IMR-90 (cell line): ENCODE results near the gene DRAP1. TPM values are rescaled to one million over a fixed set of nuclear protein-coding genes. Genes with fewer than 3 reads are reported as not detected.
A peak's percentile ranks its signal among the peaks of the same experiment; 100 is the strongest.

Experiments used
- ATAC-seq: fragments of 200-7000 bp; cut with Tn5 transposase; 2 replicates; pipeline ENCODE4 v1.9.1; 2020; ENCODE audit warnings: low read depth, mild to moderate bottlenecking, moderate library complexity
- BruUV-seq: library from RNA; stranded (reverse); fragments of 400-500 nt; replicated peaks from 2 replicates; lab custom pipeline; 2021; lab: Mats Ljungman, UMichigan
- CTCF ChIA-PET: fragments of 300-600 bp; formaldehyde crosslinking; extraction: SDS; loops from one replicate; lab custom pipeline; 2021; ENCODE audit warnings: antibody characterized with exemption; lab: Yijun Ruan, JAX
- POLR2A ChIA-PET: fragments of 300-600 bp; sonication (Branson Sonifier 250); formaldehyde crosslinking; loops from one replicate; lab custom pipeline; 2022; ENCODE audit warnings: antibody characterized with exemption; ENCODE audit not compliant: unreplicated experiment; lab: Charles Lee
- DNase-seq: peaks from one replicate; pipeline ENCODE4 v3.0.0; 2013
- H2AFZ ChIP-seq: replicated peaks from 2 replicates; pipeline ENCODE3; 2013; ENCODE audit warnings: low read length, mild to moderate bottlenecking; ENCODE audit not compliant: poor library complexity
- H2AK5ac ChIP-seq: 2 replicates; pipeline ENCODE4 v1.6.1; 2013; ENCODE audit warnings: low read depth, low read length, inconsistent platforms
- H2AK9ac ChIP-seq: replicated peaks from 2 replicates; pipeline ENCODE3; 2013; ENCODE audit warnings: mild to moderate bottlenecking, low read depth, low read length, moderate library complexity; ENCODE audit not compliant: poor library complexity
- H2BK120ac ChIP-seq: 2 replicates; pipeline ENCODE4 v1.6.1; 2013; ENCODE audit warnings: low read depth, low read length, inconsistent platforms
- H2BK15ac ChIP-seq: 3 replicates; pipeline ENCODE4 v1.6.1; 2013; ENCODE audit warnings: low read depth, low read length, inconsistent platforms
- H2BK20ac ChIP-seq: 2 replicates; pipeline ENCODE4 v1.6.1; 2013; ENCODE audit warnings: low read depth, mild to moderate bottlenecking, inconsistent platforms, low read length, moderate library complexity
- H2BK5ac ChIP-seq: 2 replicates; pipeline ENCODE4 v1.6.1; 2013; ENCODE audit warnings: mild to moderate bottlenecking, low read depth, low read length, inconsistent platforms; ENCODE audit not compliant: poor library complexity, severe bottlenecking
- H3K14ac ChIP-seq: replicated peaks from 2 replicates; pipeline ENCODE4 v1.6.1; 2013; ENCODE audit warnings: low read depth, low read length, inconsistent platforms
- H3K18ac ChIP-seq: 2 replicates; pipeline ENCODE4 v1.6.1; 2013; ENCODE audit warnings: low read depth, low read length, control low read depth
- H3K23ac ChIP-seq: 2 replicates; pipeline ENCODE4 v1.6.1; 2013; ENCODE audit warnings: low read depth, low read length, inconsistent platforms
- H3K27ac ChIP-seq: 2 replicates; pipeline ENCODE4 v1.5.1; 2013; ENCODE audit warnings: mild to moderate bottlenecking, control low read depth, low read length; ENCODE audit not compliant: insufficient read depth
- H3K27me3 ChIP-seq: 2 replicates; pipeline ENCODE4 v1.6.1; 2013; ENCODE audit warnings: low read length; ENCODE audit not compliant: control insufficient read depth, insufficient read depth
- H3K36me3 ChIP-seq: 2 replicates; pipeline ENCODE4 v1.6.1; 2013; ENCODE audit warnings: low read length, mixed read lengths; ENCODE audit not compliant: control insufficient read depth, insufficient read depth
- H3K4ac ChIP-seq: 2 replicates; pipeline ENCODE4 v1.6.1; 2013; ENCODE audit warnings: low read depth, low read length, inconsistent platforms
- H3K4me1 ChIP-seq: 2 replicates; pipeline ENCODE4 v1.6.1; 2013; ENCODE audit warnings: low read length, mixed read lengths; ENCODE audit not compliant: control insufficient read depth, insufficient read depth
- H3K4me2 ChIP-seq: 2 replicates; pipeline ENCODE4 v1.6.1; 2013; ENCODE audit warnings: low read depth, mild to moderate bottlenecking, control low read depth, low read length, moderate library complexity
- H3K4me3 ChIP-seq: 2 replicates; pipeline ENCODE4 v1.5.1; 2013; ENCODE audit warnings: low read depth, mild to moderate bottlenecking, control low read depth, low read length, moderate library complexity; ENCODE audit not compliant: insufficient read depth
- H3K56ac ChIP-seq: 2 replicates; pipeline ENCODE4 v1.6.1; 2013; ENCODE audit warnings: low read length, inconsistent platforms; ENCODE audit not compliant: insufficient read depth; ENCODE audit errors: extremely low read depth
- H3K79me1 ChIP-seq, 2 experiments: 2 replicates each; pipeline ENCODE4 v1.6.1; 2013; ENCODE audit warnings: low read length in 2 of 2, inconsistent platforms in 1 of 2, low read depth in 1 of 2
- H3K9ac ChIP-seq: 2 replicates; pipeline ENCODE4 v1.6.1; 2013; ENCODE audit warnings: low read depth, low read length, control low read depth
- H3K9me1 ChIP-seq: 2 replicates; pipeline ENCODE4 v1.6.1; 2013; ENCODE audit warnings: low read length, inconsistent platforms; ENCODE audit not compliant: insufficient read depth
- H3K9me3 ChIP-seq: 2 replicates; pipeline ENCODE4 v1.6.1; 2013; ENCODE audit warnings: low read length; ENCODE audit not compliant: control insufficient read depth, insufficient read depth
- H4K20me1 ChIP-seq: 2 replicates; pipeline ENCODE4 v1.6.1; 2013; ENCODE audit warnings: low read length, inconsistent platforms; ENCODE audit not compliant: insufficient read depth
- H4K5ac ChIP-seq: 2 replicates; pipeline ENCODE4 v1.6.1; 2013; ENCODE audit warnings: mild to moderate bottlenecking, low read depth, low read length, control low read depth
- H4K8ac ChIP-seq, 2 experiments: 2 replicates each; pipeline ENCODE4 v1.6.1; 2013; ENCODE audit warnings: low read depth in 2 of 2, low read length in 2 of 2, control low read depth in 1 of 2, inconsistent platforms in 1 of 2
- H4K91ac ChIP-seq: 2 replicates; pipeline ENCODE4 v1.6.1; 2013; ENCODE audit warnings: low read depth, low read length, inconsistent platforms; ENCODE audit not compliant: insufficient read depth
- BHLHE40 ChIP-seq: fragments of 150-350 bp; IDR thresholded peaks from 2 replicates; pipeline ENCODE4 v1.6.1; 2016; ENCODE audit warnings: mild to moderate bottlenecking, low read depth, low read length
- CEBPB ChIP-seq: IDR thresholded peaks from 2 replicates; pipeline ENCODE4 v1.6.1; 2012; ENCODE audit warnings: low read depth, low read length, improper control_type of control experiment
- CHD1 ChIP-seq: IDR thresholded peaks from 2 replicates; pipeline ENCODE4 v1.6.1; 2012; ENCODE audit warnings: low read depth, low read length, improper control_type of control experiment
- FOS ChIP-seq: fragments of 150-350 bp; IDR thresholded peaks from 2 replicates; pipeline ENCODE4 v1.6.1; 2016; ENCODE audit warnings: low read depth, low read length
- MAFK ChIP-seq: IDR thresholded peaks from 2 replicates; pipeline ENCODE4 v1.6.1; 2012; ENCODE audit warnings: low read depth, low read length, improper control_type of control experiment
- MAZ ChIP-seq: IDR thresholded peaks from 2 replicates; pipeline ENCODE4 v1.6.1; 2012; ENCODE audit warnings: low read depth, mild to moderate bottlenecking, low read length, improper control_type of control experiment, moderate library complexity, borderline replicate concordance
- MXI1 ChIP-seq: IDR thresholded peaks from 2 replicates; pipeline ENCODE4 v1.6.1; 2012; ENCODE audit warnings: low read depth, mild to moderate bottlenecking, low read length, moderate library complexity, borderline replicate concordance
- NFE2L2 ChIP-seq: fragments of 150-350 bp; IDR thresholded peaks from 2 replicates; pipeline ENCODE4 v1.6.1; 2016; ENCODE audit warnings: low read depth, mild to moderate bottlenecking, low read length
- POLR2A ChIP-seq: IDR thresholded peaks from 2 replicates; pipeline ENCODE4 v1.6.1; 2012; ENCODE audit warnings: mild to moderate bottlenecking, low read depth, low read length
- RAD21 ChIP-seq: IDR thresholded peaks from 2 replicates; pipeline ENCODE4 v1.6.1; 2012; ENCODE audit warnings: low read length, improper control_type of control experiment
- RCOR1 ChIP-seq: IDR thresholded peaks from 2 replicates; pipeline ENCODE4 v1.6.1; 2012; ENCODE audit warnings: mild to moderate bottlenecking, low read length, improper control_type of control experiment; ENCODE audit not compliant: insufficient replicate concordance
- RFX5 ChIP-seq: IDR thresholded peaks from 2 replicates; pipeline ENCODE4 v1.8.0; 2012; ENCODE audit warnings: low read depth, mild to moderate bottlenecking, low read length, moderate library complexity
- SMC3 ChIP-seq: fragments of 150-350 bp; IDR thresholded peaks from 2 replicates; pipeline ENCODE4 v1.6.1; 2016; ENCODE audit warnings: low read depth, mild to moderate bottlenecking, antibody characterized with exemption, low read length, moderate library complexity
- WGBS, 2 experiments: methylation state at CpG; one replicate each; pipeline versions ENCODE4 v1.1.5 to v1.1.7; 2013; ENCODE audit warnings: missing lambda C conversion rate in 2 of 2; ENCODE audit not compliant: insufficient read length in 1 of 2; ENCODE audit errors: extremely low coverage in 2 of 2; 5-methylcytosine and 5-hydroxymethylcytosine counted together
- dilution Hi-C: fragments of 300-500 bp; cut with HindIII; formaldehyde crosslinking; loops from one replicate; pipeline ENCODE4 v1.14.3; 2018; ENCODE audit warnings: low sequenced_read_pairs; ENCODE audit not compliant: unreplicated experiment
- in situ Hi-C: fragments of 300-500 bp; cut with MboI; formaldehyde crosslinking; loops from 3 replicates; pipeline ENCODE4 v1.14.3; 2019; ENCODE audit warnings: low sequenced_read_pairs, inconsistent platforms, mixed read lengths
- intact Hi-C: fragments of 100-400 bp; cut with micrococcal nuclease; formaldehyde crosslinking; loops from 2 replicates; pipeline ENCODE4 v1.10.0; 2022
- polyA plus RNA-seq, 3 experiments: library from polyadenylated mRNA; depleted of rRNA; stranded (reverse); fragments of >200 nt; gene quantifications; 2 replicates each; pipeline ENCODE4 v1.2.3, GENCODE V29; 2012; ENCODE audit warnings: low replicate concordance in 1 of 3
- total RNA-seq: library from RNA; depleted of rRNA; stranded (reverse); fragments of >200 nt; gene quantifications from 2 replicates; pipeline ENCODE4 v1.2.3, GENCODE V29; 2012
- TF ChIP-seq, protein P1 (sequence below): conservative IDR thresholded peaks from 2 replicates; pipeline ENCODE4 v1.5.1; 2012; ENCODE audit warnings: mild to moderate bottlenecking, low read depth, low read length, improper control_type of control experiment
- TF ChIP-seq, protein P2 (sequence below): fragments of 150-350 bp; IDR thresholded peaks from 2 replicates; pipeline ENCODE4 v1.6.1; 2017; ENCODE audit warnings: mild to moderate bottlenecking, antibody characterized with exemption, low read length, low read depth
- TF ChIP-seq, protein P3 (sequence below): fragments of 150-350 bp; IDR thresholded peaks from 2 replicates; pipeline ENCODE4 v1.6.1; 2016; ENCODE audit warnings: low read depth, mild to moderate bottlenecking, low read length, moderate library complexity, borderline replicate concordance

The DRAP1 gene
- total and polyA plus RNA-seq, 2 of the 4 experiments (the other 2 are of a cell fraction): 237 to 344 TPM

DNA sequence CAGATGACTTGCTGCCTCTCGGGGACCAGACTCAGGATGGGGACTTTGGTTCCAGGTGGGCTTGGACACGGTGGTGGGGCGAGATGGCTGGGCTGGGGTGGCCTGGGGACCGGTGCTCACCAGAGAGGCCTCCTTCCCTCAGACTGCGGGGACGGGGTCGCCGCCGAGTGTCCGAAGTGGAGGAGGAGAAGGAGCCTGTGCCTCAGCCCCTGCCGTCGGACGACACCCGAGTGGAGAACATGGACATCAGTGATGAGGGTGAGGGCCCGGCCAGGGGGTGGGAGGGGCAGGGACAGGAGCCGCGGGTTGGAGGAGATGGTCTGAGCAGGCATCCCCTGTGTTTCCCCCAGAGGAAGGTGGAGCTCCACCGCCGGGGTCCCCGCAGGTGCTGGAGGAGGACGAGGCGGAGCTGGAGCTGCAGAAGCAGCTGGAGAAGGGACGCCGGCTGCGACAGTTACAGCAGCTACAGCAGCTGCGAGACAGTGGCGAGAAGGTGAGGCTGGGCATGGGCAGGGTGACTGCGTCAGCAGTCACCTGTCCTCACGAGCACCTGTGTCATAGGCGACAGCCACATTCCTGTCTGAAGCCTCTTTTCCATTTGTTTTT, 48.2 kb downstream of the DRAP1 start:
- Histone ChIP-seq H2BK15ac (no peak overlapping the region), H3K4ac (no peak overlapping the region), H3K23ac (no peak overlapping the region), H3K4me2 (no peak overlapping the region), H4K20me1 (peaks cover 7% of the 10 kb centered on the region), H3K14ac (no peak overlapping the region), H3K79me1 (peaks cover 18 to 60% of the 10 kb centered on the region in 2 experiments), H3K56ac (no peak overlapping the region), H3K27ac (no peak overlapping the region), H2AFZ (no peak overlapping the region), H3K4me3 (no peak overlapping the region), H3K27me3 (no peaks in the 10 kb centered on the region), H4K5ac (no peak overlapping the region), H4K91ac (no peak overlapping the region), H3K9me1 (peaks cover 4% of the 10 kb centered on the region; the same call in 1 of the 2 replicates), H3K9ac (no peak overlapping the region), H3K18ac (no peak overlapping the region), H2BK120ac (no peak overlapping the region), H2BK5ac (no peak overlapping the region), H2AK9ac (peak overlapping the region; percentile 50), H4K8ac (no peak overlapping the region), H3K9me3 (no peaks in the 10 kb centered on the region), H2AK5ac (no peak overlapping the region), H3K36me3 (peaks cover 59% of the 10 kb centered on the region), H3K4me1 (peaks cover 7% of the 10 kb centered on the region), H2BK20ac (no peak overlapping the region)
- in situ Hi-C loops (no loop called here), intact Hi-C loops (no loop called here), dilution Hi-C loops (no loop called here)
- CTCF ChIA-PET: no interaction called here
- no peak for TF ChIP-seq RAD21
- TF ChIP-seq CHD1: no peak
- no peak for TF ChIP-seq BHLHE40
- no peak for TF ChIP-seq FOS
- no peak for TF ChIP-seq RCOR1
- no peak for TF ChIP-seq POLR2A
- no peak for TF ChIP-seq MAZ
- no peak for TF ChIP-seq MXI1
- no peak for TF ChIP-seq MAFK
- TF ChIP-seq, protein P1, sequence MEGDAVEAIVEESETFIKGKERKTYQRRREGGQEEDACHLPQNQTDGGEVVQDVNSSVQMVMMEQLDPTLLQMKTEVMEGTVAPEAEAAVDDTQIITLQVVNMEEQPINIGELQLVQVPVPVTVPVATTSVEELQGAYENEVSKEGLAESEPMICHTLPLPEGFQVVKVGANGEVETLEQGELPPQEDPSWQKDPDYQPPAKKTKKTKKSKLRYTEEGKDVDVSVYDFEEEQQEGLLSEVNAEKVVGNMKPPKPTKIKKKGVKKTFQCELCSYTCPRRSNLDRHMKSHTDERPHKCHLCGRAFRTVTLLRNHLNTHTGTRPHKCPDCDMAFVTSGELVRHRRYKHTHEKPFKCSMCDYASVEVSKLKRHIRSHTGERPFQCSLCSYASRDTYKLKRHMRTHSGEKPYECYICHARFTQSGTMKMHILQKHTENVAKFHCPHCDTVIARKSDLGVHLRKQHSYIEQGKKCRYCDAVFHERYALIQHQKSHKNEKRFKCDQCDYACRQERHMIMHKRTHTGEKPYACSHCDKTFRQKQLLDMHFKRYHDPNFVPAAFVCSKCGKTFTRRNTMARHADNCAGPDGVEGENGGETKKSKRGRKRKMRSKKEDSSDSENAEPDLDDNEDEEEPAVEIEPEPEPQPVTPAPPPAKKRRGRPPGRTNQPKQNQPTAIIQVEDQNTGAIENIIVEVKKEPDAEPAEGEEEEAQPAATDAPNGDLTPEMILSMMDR: no peak
- no peak for TF ChIP-seq RFX5
- TF ChIP-seq, protein P2, sequence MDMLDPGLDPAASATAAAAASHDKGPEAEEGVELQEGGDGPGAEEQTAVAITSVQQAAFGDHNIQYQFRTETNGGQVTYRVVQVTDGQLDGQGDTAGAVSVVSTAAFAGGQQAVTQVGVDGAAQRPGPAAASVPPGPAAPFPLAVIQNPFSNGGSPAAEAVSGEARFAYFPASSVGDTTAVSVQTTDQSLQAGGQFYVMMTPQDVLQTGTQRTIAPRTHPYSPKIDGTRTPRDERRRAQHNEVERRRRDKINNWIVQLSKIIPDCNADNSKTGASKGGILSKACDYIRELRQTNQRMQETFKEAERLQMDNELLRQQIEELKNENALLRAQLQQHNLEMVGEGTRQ: no peak
- TF ChIP-seq, protein P3, sequence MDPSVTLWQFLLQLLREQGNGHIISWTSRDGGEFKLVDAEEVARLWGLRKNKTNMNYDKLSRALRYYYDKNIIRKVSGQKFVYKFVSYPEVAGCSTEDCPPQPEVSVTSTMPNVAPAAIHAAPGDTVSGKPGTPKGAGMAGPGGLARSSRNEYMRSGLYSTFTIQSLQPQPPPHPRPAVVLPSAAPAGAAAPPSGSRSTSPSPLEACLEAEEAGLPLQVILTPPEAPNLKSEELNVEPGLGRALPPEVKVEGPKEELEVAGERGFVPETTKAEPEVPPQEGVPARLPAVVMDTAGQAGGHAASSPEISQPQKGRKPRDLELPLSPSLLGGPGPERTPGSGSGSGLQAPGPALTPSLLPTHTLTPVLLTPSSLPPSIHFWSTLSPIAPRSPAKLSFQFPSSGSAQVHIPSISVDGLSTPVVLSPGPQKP: no peak
- TF ChIP-seq CEBPB: no peak
- TF ChIP-seq SMC3: no peak
- TF ChIP-seq NFE2L2: no peak
- POLR2A ChIA-PET: no interaction called here
- ATAC-seq (no peak), DNase-seq (no peak)
- 100% methylated on average over 6 of the region's 30 CpGs; no CpG with 5 or more reads in 1 of the 2 experiments for WGBS, 2 experiments
- BruUV-seq: no TSS peak
